ENCODE data around the gene SLF2. TPM values are rescaled to one million over a fixed set of nuclear protein-coding genes. Genes with fewer than 3 reads are reported as not detected.

SLF2 gene
- total and polyA plus RNA-seq, 4 donors = 4.0 to 18.8 (median 12.1) TPM

DNA sequence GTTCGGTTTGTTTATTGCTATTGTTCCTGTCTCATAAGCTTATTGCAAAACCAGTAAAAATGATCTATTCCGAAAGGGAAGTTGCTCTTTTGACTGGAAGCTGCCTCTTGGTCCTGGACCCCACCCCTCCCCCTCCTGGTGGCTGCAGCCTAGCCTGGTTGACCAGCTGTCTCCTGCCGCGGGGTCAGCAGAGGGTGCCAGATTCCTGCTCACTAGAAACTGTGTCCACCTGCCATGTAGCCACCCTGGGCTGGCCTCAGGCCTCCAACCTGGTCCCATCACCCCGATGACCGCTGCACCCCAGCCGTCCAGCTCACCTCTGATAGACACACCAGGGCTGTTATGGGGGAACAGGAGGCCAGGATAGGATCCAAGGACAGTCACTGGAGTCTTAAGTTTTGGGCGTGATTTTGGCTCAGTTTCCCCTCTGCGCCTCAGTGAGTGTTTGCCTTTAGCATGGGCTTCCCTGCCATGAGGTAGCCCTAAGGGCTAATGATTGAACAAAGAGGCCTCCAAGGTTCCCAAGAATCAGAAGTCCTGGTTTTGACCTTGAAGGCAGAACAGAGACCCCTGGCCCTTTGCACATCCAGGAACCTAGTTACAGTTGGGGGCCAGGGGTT, 32.9 kb upstream of the SLF2 start:
- H3K36me3 ChIP-seq (ENCODE audit: control insufficient read depth in 4 of 4, insufficient read depth in 3 of 4, low read depth in 1 of 4, low read length in 3 of 4) = no peaks in the 10 kb centered on the region
- H3K27me3 ChIP-seq (ENCODE audit: control insufficient read depth in 4 of 4, insufficient read depth in 4 of 4, low read length in 3 of 4) = no peaks in the 10 kb centered on the region
- H3K9me3 ChIP-seq (ENCODE audit: control insufficient read depth in 4 of 4, low read length in 3 of 4) = no peaks in the 10 kb centered on the region
- no peak overlapping the region for H3K9ac ChIP-seq (ENCODE audit: low read depth in 1 of 2, low read length in 2 of 2)
- peaks cover 2 to 20% (median 15%) of the 10 kb centered on the region in 4 donors for H3K4me1 ChIP-seq (ENCODE audit: control insufficient read depth in 4 of 4, insufficient read depth in 4 of 4, low read length in 3 of 4)
- no peak overlapping the region for H3K4me3 ChIP-seq (ENCODE audit: low read depth in 1 of 3, low read length in 3 of 3)
- DNase-seq (ENCODE audit: low spot score) = no peak
- 71% methylated on average over 9 of the region's 9 CpGs for WGBS
- TF ChIP-seq, protein P1, sequence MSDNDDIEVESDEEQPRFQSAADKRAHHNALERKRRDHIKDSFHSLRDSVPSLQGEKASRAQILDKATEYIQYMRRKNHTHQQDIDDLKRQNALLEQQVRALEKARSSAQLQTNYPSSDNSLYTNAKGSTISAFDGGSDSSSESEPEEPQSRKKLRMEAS (IDR thresholded peaks at IDR 0.05) = no peak
- TF ChIP-seq RAD21 (IDR thresholded peaks at IDR 0.05) = no peak
- TF ChIP-seq, protein P2, sequence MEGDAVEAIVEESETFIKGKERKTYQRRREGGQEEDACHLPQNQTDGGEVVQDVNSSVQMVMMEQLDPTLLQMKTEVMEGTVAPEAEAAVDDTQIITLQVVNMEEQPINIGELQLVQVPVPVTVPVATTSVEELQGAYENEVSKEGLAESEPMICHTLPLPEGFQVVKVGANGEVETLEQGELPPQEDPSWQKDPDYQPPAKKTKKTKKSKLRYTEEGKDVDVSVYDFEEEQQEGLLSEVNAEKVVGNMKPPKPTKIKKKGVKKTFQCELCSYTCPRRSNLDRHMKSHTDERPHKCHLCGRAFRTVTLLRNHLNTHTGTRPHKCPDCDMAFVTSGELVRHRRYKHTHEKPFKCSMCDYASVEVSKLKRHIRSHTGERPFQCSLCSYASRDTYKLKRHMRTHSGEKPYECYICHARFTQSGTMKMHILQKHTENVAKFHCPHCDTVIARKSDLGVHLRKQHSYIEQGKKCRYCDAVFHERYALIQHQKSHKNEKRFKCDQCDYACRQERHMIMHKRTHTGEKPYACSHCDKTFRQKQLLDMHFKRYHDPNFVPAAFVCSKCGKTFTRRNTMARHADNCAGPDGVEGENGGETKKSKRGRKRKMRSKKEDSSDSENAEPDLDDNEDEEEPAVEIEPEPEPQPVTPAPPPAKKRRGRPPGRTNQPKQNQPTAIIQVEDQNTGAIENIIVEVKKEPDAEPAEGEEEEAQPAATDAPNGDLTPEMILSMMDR (IDR thresholded peaks at IDR 0.05; ENCODE audit: low read depth, low read length, missing input control) = no peak
- H3K27ac ChIP-seq (ENCODE audit: low read depth in 1 of 2, low read length in 2 of 2) = no peak overlapping the region

DNA sequence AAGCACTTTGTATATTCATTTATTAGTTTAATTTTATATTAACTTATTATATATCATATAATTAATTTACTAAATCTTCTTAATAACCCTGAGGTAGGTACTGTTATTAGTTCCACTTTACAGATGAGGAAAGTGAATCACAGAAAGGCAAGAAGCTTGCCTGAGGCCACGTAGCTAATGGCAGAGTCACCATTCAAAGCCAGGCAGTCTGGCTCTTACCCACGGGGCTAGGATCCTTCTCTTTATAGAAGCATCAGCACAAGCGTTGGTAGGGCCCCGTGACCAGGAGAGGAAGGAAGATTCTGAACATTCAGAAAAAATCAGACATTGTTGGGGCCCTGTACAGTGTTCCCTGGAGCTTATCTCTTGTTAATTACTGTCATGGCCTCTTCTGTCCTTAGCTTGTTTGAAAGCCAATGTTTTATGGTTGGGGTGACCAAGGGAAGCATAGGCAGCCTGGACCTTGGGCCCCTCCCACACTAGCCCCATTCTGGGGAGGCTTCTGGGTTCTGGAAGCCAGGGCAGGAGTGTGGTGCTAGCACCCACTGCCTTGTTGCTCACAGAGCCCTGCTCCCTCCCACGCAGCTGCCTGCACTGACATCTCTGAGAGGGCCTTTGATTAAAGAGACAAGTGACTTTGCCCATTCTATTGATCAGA, 31.1 kb upstream of the SLF2 start:
- no peak for TF ChIP-seq SP1 (IDR thresholded peaks at IDR 0.05)
- TF ChIP-seq, protein P3, sequence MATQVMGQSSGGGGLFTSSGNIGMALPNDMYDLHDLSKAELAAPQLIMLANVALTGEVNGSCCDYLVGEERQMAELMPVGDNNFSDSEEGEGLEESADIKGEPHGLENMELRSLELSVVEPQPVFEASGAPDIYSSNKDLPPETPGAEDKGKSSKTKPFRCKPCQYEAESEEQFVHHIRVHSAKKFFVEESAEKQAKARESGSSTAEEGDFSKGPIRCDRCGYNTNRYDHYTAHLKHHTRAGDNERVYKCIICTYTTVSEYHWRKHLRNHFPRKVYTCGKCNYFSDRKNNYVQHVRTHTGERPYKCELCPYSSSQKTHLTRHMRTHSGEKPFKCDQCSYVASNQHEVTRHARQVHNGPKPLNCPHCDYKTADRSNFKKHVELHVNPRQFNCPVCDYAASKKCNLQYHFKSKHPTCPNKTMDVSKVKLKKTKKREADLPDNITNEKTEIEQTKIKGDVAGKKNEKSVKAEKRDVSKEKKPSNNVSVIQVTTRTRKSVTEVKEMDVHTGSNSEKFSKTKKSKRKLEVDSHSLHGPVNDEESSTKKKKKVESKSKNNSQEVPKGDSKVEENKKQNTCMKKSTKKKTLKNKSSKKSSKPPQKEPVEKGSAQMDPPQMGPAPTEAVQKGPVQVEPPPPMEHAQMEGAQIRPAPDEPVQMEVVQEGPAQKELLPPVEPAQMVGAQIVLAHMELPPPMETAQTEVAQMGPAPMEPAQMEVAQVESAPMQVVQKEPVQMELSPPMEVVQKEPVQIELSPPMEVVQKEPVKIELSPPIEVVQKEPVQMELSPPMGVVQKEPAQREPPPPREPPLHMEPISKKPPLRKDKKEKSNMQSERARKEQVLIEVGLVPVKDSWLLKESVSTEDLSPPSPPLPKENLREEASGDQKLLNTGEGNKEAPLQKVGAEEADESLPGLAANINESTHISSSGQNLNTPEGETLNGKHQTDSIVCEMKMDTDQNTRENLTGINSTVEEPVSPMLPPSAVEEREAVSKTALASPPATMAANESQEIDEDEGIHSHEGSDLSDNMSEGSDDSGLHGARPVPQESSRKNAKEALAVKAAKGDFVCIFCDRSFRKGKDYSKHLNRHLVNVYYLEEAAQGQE (IDR thresholded peaks at IDR 0.05) = no peak
- no peak for TF ChIP-seq HNF4A (conservative IDR thresholded peaks at IDR 0.05)
- no peak for TF ChIP-seq EGR1 (IDR thresholded peaks at IDR 0.05; ENCODE audit: low read depth in 2 of 2)
- no peak for TF ChIP-seq NR2F2 (IDR thresholded peaks at IDR 0.05)
- TF ChIP-seq, protein P2 (IDR thresholded peaks at IDR 0.05; ENCODE audit: low read depth, low read length, missing input control) = no peak
- TF ChIP-seq GABPA (IDR thresholded peaks at IDR 0.05 in 1 of 2, conservative IDR thresholded peaks at IDR 0.05 in 1 of 2) = no peak
- no peak for TF ChIP-seq TAF1 (conservative IDR thresholded peaks at IDR 0.05)
- TF ChIP-seq, protein P4, sequence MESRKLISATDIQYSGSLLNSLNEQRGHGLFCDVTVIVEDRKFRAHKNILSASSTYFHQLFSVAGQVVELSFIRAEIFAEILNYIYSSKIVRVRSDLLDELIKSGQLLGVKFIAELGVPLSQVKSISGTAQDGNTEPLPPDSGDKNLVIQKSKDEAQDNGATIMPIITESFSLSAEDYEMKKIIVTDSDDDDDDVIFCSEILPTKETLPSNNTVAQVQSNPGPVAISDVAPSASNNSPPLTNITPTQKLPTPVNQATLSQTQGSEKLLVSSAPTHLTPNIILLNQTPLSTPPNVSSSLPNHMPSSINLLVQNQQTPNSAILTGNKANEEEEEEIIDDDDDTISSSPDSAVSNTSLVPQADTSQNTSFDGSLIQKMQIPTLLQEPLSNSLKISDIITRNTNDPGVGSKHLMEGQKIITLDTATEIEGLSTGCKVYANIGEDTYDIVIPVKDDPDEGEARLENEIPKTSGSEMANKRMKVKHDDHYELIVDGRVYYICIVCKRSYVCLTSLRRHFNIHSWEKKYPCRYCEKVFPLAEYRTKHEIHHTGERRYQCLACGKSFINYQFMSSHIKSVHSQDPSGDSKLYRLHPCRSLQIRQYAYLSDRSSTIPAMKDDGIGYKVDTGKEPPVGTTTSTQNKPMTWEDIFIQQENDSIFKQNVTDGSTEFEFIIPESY (IDR thresholded peaks at IDR 0.05) = no peak
- TF ChIP-seq RAD21 (IDR thresholded peaks at IDR 0.05) = no peak
- no peak for TF ChIP-seq JUND (IDR thresholded peaks at IDR 0.05)
- TF ChIP-seq, protein P1 (IDR thresholded peaks at IDR 0.05) = no peak
- TF ChIP-seq FOXA2 (IDR thresholded peaks at IDR 0.05) = no peak
- TF ChIP-seq RXRA (IDR thresholded peaks at IDR 0.05) = no peak
- TF ChIP-seq YY1 (IDR thresholded peaks at IDR 0.05) = no peak
- TF ChIP-seq FOXA1 (IDR thresholded peaks at IDR 0.05) = no peak
- TF ChIP-seq HNF4G (IDR thresholded peaks at IDR 0.05) = no peak
- Histone ChIP-seq H3K4me3 (ENCODE audit: low read depth in 1 of 3, low read length in 3 of 3) (no peak overlapping the region), H3K9ac (ENCODE audit: low read depth in 1 of 2, low read length in 2 of 2) (no peak overlapping the region), H3K27me3 (ENCODE audit: control insufficient read depth in 4 of 4, insufficient read depth in 4 of 4, low read length in 3 of 4) (no peaks in the 10 kb centered on the region), H3K4me1 (ENCODE audit: control insufficient read depth in 4 of 4, insufficient read depth in 4 of 4, low read length in 3 of 4) (peaks cover 0 to 4% (median 2%) of the 10 kb centered on the region in 4 donors), H3K36me3 (ENCODE audit: control insufficient read depth in 4 of 4, insufficient read depth in 3 of 4, low read depth in 1 of 4, low read length in 3 of 4) (no peaks in the 10 kb centered on the region), H3K9me3 (ENCODE audit: control insufficient read depth in 4 of 4, low read length in 3 of 4) (no peaks in the 10 kb centered on the region), H3K27ac (ENCODE audit: low read depth in 1 of 2, low read length in 2 of 2) (no peak overlapping the region)
- no peak for DNase-seq (ENCODE audit: low spot score)
- WGBS = 69% methylated on average over 5 of the region's 5 CpGs

Measured in liver (tissue), 9 donors.